Esophagus muscularis mucosa (tissue), 3 donors: Measurements from ENCODE around the gene ZNF3.
A peak's percentile ranks its signal among the peaks of the same experiment; 100 is the strongest.

Experiments used
- CTCF ChIP-seq, 3 experiments: fragments of 200-600 bp in 2 of 3; fragments of 450-650 bp in 1 of 3; sonication (generic) in 2 of 3; IDR thresholded peaks; one replicate each; pipeline ENCODE4 v1.5.1; 2017 to 2019; ENCODE audit warnings: antibody characterized with exemption in 3 of 3, mild to moderate bottlenecking in 2 of 3, moderate library complexity in 1 of 3
- EP300 ChIP-seq: sonication (generic); formaldehyde crosslinking; IDR thresholded peaks from one replicate; pipeline ENCODE4 v1.6.1; 2017; ENCODE audit warnings: antibody characterized with exemption

- TF ChIP-seq CTCF (IDR thresholded peaks at IDR 0.05), result peak in 2 of 3 experiments; percentile 8 to 12
- no peak for TF ChIP-seq EP300
Measured at GRCh38 chr7:100049441-100050291, 31.9 kb downstream of the ZNF3 start, which contains the start of gene ZSCAN21.
